Measurements from ENCODE around the gene YAF2.
A peak's percentile ranks its signal among the peaks of the same experiment; 100 is the strongest.

The YAF2 gene
- total RNA-seq: 27.4 to 86.7 (median 58.5) reads per million in 9 experiments

DNA sequence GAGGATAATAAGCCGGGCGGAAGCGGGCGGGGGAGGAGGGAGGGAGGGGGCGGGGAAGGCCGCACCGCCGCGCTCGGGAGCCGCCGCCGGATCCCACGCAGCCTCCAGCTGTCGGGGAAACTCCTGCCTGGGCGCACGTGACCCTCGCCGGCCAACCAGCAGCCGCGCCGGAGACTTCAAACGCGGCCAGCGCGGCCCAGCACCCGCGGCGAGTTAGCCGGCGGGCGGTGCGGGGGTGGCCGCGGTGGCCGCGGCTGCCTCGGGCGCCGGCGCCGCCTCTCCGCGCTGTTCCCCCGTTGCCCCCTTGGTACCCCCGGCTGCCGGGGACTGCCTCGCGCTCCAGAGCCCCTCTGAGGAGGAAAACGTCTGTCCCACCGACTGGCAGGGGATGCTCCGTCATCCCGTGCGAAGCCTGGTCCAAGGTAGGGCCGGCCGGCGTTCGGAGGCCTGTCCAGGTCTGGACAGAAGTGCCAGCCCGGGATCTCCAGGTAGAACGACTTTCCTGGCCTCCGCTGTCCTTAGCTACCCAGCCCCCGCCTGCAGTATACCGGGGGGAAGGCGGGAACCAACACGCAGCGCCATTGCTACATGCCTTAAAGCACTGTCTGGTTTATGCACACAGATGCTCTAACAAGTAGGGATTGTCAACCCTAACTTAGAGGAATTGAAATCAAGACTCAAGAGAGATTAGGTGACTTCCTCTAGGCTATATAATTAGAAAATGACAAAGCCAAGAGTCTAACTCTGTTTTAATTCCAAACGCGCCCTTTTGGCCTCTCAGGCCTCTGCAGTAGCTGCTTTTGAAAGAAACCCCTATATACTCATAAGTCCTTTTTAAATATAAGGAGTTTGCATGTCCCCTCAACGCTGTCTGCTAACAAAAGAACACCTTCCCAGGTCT is at the start of gene YAF2:
YAF2 (minus strand) TSS at position 9 of the 901 bp plus-strand sequence. CDS start 68 bp downstream, outside the sequence.
- Mint-ChIP-seq H3K4me3 (peak within 1 kb of the TSS; percentile 90 to 93), H3K9me3 (no peaks in the 10 kb centered on the region), H3K27ac (peak within 1 kb of the TSS; percentile 90 to 96), H3K27me3 (no peaks in the 10 kb centered on the region), H3K36me3 (ENCODE audit: insufficient read depth) (peaks cover 36% of the 10 kb centered on the region), H3K4me1 (ENCODE audit: low read depth in 2 of 2) (peaks cover 28 to 36% of the 10 kb centered on the region in 2 donors)
- DNase-seq (peak; percentile 76 to 82 (median 81)), ATAC-seq (replicated peaks) (peak; percentile 76)

GRCh38 chr12:42286741-42287140 is 48.7 kb upstream of the YAF2 start:
- Mint-ChIP-seq H3K27me3 (peaks cover 21 to 30% of the 10 kb centered on the region in 2 donors), H3K36me3 (ENCODE audit: insufficient read depth) (no peaks in the 10 kb centered on the region), H3K4me1 (ENCODE audit: low read depth in 2 of 2) (no peaks in the 10 kb centered on the region), H3K4me3 (no peak overlapping the region), H3K27ac (no peak overlapping the region), H3K9me3 (no peaks in the 10 kb centered on the region)
- DNase-seq: no peak
- ATAC-seq (replicated peaks): no peak

DNA sequence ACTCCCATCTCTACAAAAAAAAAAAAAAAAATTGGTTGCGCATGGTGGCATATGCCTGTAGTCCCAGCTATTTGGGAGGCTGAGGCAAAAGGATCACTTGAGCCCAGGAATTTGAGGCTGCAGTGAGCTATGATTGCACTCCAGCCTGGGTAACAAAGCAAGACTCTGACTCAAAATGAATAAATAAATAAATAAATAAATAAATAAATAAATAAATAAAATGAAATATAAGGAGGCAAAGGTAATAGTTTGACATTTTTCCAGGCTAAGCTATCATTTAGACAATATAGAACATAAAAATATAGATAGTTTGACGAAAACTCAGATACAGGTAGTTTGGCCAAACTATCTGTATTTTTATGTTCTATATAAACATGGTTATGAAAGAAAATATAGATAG is 47.4 kb upstream of the YAF2 start:
- H3K27ac Mint-ChIP-seq: no peak overlapping the region
- no peaks in the 10 kb centered on the region for H3K36me3 Mint-ChIP-seq (ENCODE audit: insufficient read depth)
- no peaks in the 10 kb centered on the region for H3K9me3 Mint-ChIP-seq
- ATAC-seq (replicated peaks) (no peak), DNase-seq (no peak)
- H3K4me3 Mint-ChIP-seq: no peak overlapping the region
- H3K4me1 Mint-ChIP-seq (ENCODE audit: low read depth in 2 of 2): no peaks in the 10 kb centered on the region
- peaks cover 21 to 30% of the 10 kb centered on the region in 2 donors for H3K27me3 Mint-ChIP-seq

DNA sequence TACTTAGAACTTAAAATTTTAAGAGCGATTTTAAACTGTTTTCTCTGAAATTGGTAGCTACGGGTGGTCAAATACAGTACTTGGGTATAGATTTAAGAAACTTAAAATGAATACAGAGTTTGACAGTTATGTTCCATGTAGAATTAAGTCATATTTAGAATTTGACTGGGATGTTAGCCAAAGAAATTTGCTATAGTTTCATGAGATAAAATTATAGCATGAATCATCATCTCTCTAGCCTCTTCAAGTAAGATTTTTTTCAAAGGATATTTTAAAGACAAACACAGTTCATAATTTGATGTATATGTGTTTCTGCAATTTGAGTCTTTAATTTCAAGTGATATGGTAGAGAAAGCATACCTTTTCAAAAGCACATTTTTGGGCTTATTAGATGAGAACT is 46.8 kb upstream of the YAF2 start:
- Mint-ChIP-seq H3K27ac (no peak overlapping the region), H3K27me3 (peaks cover 21 to 30% of the 10 kb centered on the region in 2 donors), H3K36me3 (ENCODE audit: insufficient read depth) (no peaks in the 10 kb centered on the region), H3K4me1 (ENCODE audit: low read depth in 2 of 2) (no peaks in the 10 kb centered on the region), H3K4me3 (no peak overlapping the region), H3K9me3 (no peaks in the 10 kb centered on the region)
- ATAC-seq (replicated peaks) (no peak), DNase-seq (no peak)

DNA sequence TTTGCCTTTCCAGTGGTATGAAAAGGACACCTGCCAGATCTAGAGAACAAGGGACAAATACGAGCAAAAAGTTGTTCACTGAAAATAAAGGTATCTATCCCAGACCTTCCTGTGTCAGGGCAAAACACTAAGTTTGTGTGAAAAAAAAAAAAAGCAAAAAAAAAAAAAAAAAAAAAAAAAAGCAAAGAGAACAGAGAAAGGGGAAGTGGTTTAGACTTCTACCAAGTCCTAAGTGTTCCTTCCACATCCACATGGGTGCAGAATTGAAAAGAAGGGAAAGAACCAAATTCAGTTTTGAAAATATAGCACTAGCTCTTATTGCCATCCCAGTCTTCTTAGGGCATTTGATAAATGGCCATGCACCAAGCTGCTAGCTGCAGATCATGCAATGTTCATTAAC is 46.1 kb upstream of the YAF2 start:
- Mint-ChIP-seq H3K27ac (no peak overlapping the region), H3K36me3 (ENCODE audit: insufficient read depth) (no peaks in the 10 kb centered on the region), H3K4me1 (ENCODE audit: low read depth in 2 of 2) (no peaks in the 10 kb centered on the region), H3K27me3 (peaks cover 17 to 23% of the 10 kb centered on the region in 2 donors), H3K9me3 (no peaks in the 10 kb centered on the region), H3K4me3 (no peak overlapping the region)
- DNase-seq: no peak
- no peak for ATAC-seq (replicated peaks)

DNA sequence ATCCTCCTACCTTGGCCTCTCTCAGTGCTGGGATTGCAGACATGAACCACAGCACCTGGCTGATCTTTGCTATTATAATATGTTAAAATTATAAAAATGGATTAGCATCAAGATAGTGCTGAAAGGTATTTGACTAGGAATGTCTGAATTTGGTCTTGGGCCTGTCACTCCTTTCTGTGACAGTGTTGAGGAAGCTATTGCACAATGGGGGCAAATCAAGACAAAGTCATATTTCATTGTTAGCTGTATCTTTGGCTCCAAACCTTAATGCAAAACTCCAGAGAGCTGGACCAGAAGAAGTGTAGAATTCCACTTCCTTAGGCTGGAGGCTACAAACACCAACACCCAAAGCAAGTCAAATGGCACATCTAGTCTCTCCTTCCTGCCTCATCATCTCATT is 45.7 kb upstream of the YAF2 start:
- Mint-ChIP-seq H3K27me3 (peaks cover 16 to 19% of the 10 kb centered on the region in 2 donors), H3K4me3 (no peak overlapping the region), H3K4me1 (ENCODE audit: low read depth in 2 of 2) (no peaks in the 10 kb centered on the region), H3K9me3 (no peaks in the 10 kb centered on the region), H3K36me3 (ENCODE audit: insufficient read depth) (no peaks in the 10 kb centered on the region), H3K27ac (no peak overlapping the region)
- DNase-seq (no peak), ATAC-seq (replicated peaks) (no peak)

DNA sequence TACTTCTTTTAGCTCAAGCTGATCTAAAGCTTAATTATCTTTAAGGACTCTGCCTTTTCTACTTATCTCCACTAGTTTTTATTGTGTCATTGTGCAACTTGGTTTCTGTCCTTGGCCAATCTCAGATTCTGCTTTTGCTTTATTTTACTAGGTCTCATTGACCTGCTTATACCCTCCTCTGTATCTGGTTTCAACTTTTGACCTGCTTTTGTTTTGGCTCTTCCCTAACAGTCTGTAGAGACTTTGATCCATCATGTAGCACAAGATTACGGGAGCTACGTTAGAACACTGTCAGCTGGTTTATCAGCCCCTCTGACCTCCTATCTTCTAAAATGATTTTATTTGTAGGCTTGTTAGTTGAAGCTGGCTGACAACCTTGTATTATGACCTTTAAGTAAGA is 44.2 kb upstream of the YAF2 start:
- ATAC-seq (replicated peaks) (no peak), DNase-seq (no peak)
- Mint-ChIP-seq H3K9me3 (no peaks in the 10 kb centered on the region), H3K27me3 (peaks cover 4 to 9% of the 10 kb centered on the region in 2 donors), H3K4me3 (no peak overlapping the region), H3K4me1 (ENCODE audit: low read depth in 2 of 2) (no peaks in the 10 kb centered on the region), H3K36me3 (ENCODE audit: insufficient read depth) (no peaks in the 10 kb centered on the region), H3K27ac (no peak overlapping the region)

- no peaks in the 10 kb centered on the region for H3K4me1 Mint-ChIP-seq (ENCODE audit: low read depth in 2 of 2)
- H3K4me3 Mint-ChIP-seq: no peak overlapping the region
- peaks cover 0 to 12% of the 10 kb centered on the region in 2 donors for H3K27me3 Mint-ChIP-seq
- H3K27ac Mint-ChIP-seq: no peak overlapping the region
- DNase-seq (no peak), ATAC-seq (replicated peaks) (no peak)
- H3K9me3 Mint-ChIP-seq: no peaks in the 10 kb centered on the region
- H3K36me3 Mint-ChIP-seq (ENCODE audit: insufficient read depth): no peaks in the 10 kb centered on the region
These were observed 43.8 kb upstream of the YAF2 start for GRCh38 chr12:42281844-42282243.

DNA sequence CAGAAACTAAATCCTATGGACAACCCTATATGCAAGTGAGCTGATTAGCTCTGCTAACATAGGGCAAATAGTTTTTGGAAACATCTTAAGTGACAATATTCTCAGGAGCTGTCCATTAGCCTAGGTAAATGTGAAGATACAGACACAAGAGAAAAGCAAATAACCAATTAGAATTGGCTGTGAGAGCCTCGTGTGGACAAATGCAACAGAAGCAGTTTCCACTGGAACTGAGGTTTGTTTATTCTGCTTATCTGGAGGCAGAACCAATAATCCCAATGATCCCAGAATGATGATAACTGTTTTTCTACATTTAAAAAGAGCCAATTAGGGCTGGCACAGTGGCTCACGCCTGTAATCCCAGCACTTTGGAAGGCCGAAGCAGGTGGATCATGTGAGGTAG is 43.2 kb upstream of the YAF2 start:
- Mint-ChIP-seq H3K36me3 (ENCODE audit: insufficient read depth) (no peaks in the 10 kb centered on the region), H3K27ac (no peak overlapping the region)

DNA sequence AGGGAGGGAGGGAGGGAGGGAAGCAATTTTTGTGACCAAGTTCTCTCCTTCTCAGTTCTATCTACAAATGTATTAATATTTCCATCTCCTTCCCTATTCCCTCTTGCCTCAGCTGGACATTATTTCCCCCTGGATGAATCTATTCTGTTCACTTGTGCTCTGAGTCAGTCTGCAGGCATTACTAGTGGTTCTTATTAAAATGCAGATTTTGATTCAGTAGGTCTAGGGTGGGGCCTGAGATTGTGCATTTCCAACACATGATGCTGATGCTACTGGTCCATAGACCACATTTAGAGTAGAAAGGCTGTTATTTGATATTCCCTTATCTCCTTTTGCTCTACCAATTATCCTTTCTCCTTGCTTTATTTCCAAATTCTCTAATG is 40.1 kb upstream of the YAF2 start:
- H3K4me1 Mint-ChIP-seq (ENCODE audit: low read depth in 2 of 2): no peaks in the 10 kb centered on the region
- no peaks in the 10 kb centered on the region for H3K36me3 Mint-ChIP-seq (ENCODE audit: insufficient read depth)
- peaks cover 0 to 1% of the 10 kb centered on the region in 2 donors for H3K9me3 Mint-ChIP-seq
- no peak for ATAC-seq (replicated peaks)
- no peak overlapping the region for H3K4me3 Mint-ChIP-seq
- peaks cover 0 to 12% of the 10 kb centered on the region in 2 donors for H3K27me3 Mint-ChIP-seq
- no peak overlapping the region for H3K27ac Mint-ChIP-seq
- no peak for DNase-seq

More for the DNA sequence above, 43.2 kb upstream of the YAF2 start:
- Mint-ChIP-seq H3K9me3 (no peaks in the 10 kb centered on the region), H3K4me1 (ENCODE audit: low read depth in 2 of 2) (no peaks in the 10 kb centered on the region), H3K27me3 (peaks cover 0 to 12% of the 10 kb centered on the region in 2 donors), H3K4me3 (no peak overlapping the region)
- ATAC-seq (replicated peaks) (no peak), DNase-seq (no peak)

- H3K36me3 Mint-ChIP-seq (ENCODE audit: insufficient read depth): no peaks in the 10 kb centered on the region
- no peaks in the 10 kb centered on the region for H3K4me1 Mint-ChIP-seq (ENCODE audit: low read depth in 2 of 2)
- H3K9me3 Mint-ChIP-seq: peaks cover 0 to 1% of the 10 kb centered on the region in 2 donors
These were observed 39.5 kb upstream of the YAF2 start for GRCh38 chr12:42277396-42278127.

GRCh38 chr12:42275499-42275898 is 37.5 kb upstream of the YAF2 start:
- Mint-ChIP-seq H3K9me3 (peaks cover 0 to 1% of the 10 kb centered on the region in 2 donors), H3K4me1 (ENCODE audit: low read depth in 2 of 2) (no peaks in the 10 kb centered on the region), H3K27me3 (peaks cover 13 to 19% of the 10 kb centered on the region in 2 donors), H3K27ac (no peak overlapping the region), H3K4me3 (no peak overlapping the region), H3K36me3 (ENCODE audit: insufficient read depth) (no peaks in the 10 kb centered on the region)
- no peak for ATAC-seq (replicated peaks)
- DNase-seq: no peak

More at GRCh38 chr12:42277396-42278127, 39.5 kb upstream of the YAF2 start:
- no peak overlapping the region for H3K27ac Mint-ChIP-seq
- H3K27me3 Mint-ChIP-seq: peaks cover 3 to 16% of the 10 kb centered on the region in 2 donors
- ATAC-seq (replicated peaks) (no peak), DNase-seq (no peak)
- no peak overlapping the region for H3K4me3 Mint-ChIP-seq

DNA sequence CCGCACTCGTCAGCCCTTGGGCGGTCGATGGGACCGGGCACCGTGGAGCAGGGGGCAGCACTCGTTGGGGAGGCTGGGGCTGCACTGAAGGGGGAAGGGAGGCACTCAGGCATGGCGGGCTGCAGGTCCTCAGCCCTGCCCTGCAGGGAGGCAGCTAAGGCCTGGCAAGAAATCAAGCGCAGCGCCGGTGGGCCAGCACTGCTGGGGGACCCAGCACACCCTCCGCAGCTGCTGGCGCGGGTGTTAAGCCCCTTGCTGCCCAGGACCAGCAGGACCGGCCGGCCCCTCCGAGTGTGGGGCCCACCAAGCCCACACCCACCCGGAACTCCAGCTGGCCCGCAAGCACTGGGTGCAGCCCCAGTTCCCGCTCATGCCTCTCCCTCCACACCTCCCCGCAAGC is 35.7 kb upstream of the YAF2 start:
- no peak overlapping the region for H3K27ac Mint-ChIP-seq
- H3K4me1 Mint-ChIP-seq (ENCODE audit: low read depth in 2 of 2): no peaks in the 10 kb centered on the region
- H3K4me3 Mint-ChIP-seq: no peak overlapping the region
- no peak for ATAC-seq (replicated peaks)
- peaks cover 0 to 1% of the 10 kb centered on the region in 2 donors for H3K9me3 Mint-ChIP-seq
- H3K27me3 Mint-ChIP-seq: peaks cover 13 to 24% of the 10 kb centered on the region in 2 donors
- no peaks in the 10 kb centered on the region for H3K36me3 Mint-ChIP-seq (ENCODE audit: insufficient read depth)
- no peak for DNase-seq

All from effector memory CD8-positive, alpha-beta T cell (primary cell).